Measurements from ENCODE around the gene SHC1. TPM values are rescaled to one million over a fixed set of nuclear protein-coding genes. Genes with fewer than 3 reads are reported as not detected.
"Not testable (repeated sequence)": the region's sequence is repeated elsewhere in the genome, so short reads cannot be mapped to it uniquely, and the experiment has no call there.

Gene SHC1
- total RNA-seq, 6 experiments from 2014 or later, result 44.6 to 108 (median 75.3) TPM

DNA sequence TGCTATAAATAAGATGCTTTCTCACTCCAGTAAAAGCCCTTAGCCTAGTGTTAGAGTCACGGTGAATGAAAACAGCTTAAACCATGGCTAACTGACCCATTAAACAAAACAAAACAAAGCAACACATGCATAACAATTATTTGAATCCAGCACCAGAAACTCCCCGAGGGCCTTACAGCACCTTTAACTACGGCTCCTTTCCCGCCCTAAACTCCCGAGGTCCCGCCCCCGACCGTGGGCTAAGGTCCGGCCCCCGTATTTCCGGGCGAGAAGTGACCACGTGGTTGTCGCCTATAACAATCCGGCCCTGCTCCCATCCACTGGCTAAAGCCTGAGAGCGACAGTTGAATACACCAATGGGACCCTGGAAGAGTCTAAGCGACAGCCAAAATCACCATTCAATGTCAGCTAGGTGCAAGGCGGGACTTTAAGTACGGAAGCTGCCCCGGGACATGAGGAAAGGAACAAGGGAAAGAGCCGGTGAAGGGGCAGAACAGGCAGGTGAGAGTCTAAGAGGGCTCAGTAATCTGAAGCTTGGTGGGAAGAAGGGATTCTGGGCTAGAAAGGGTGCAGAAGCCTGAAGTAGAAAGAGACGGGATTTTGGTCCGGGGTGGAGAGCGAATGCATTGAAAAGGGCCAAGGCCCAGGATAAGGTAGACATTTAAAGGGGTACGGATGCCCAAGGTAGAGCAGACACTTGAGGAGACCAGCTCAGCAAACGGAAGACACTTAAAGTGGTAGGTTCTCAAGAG is 12.5 kb upstream of the SHC1 start, which contains the start of gene FLAD1:
TSS of gene FLAD1 (plus strand) at position 448 of the 752 bp plus-strand sequence. CDS start 351 bp downstream, outside the sequence.
- Histone ChIP-seq H3K4me1 (peaks cover 0 to 26% (median 4%) of the 10 kb centered on the region in 4 donors), H3K36me3 (peaks cover 0 to 11% (median 2%) of the 10 kb centered on the region in 4 donors), H3K27me3 (no peaks in the 10 kb centered on the region), H3K9me3 (no peaks in the 10 kb centered on the region), H3K27ac (peak within 1 kb of the TSS; percentile 1 to 58 (median 35)), H3K4me3 (peak within 1 kb of the TSS; percentile 55 to 83 (median 75))
- ATAC-seq (peak; percentile 98 to 99 (median 98)), DNase-seq (peak; percentile 94 to 99 (median 96))
- no peak for TF ChIP-seq CTCF (IDR thresholded peaks at IDR 0.05)
- TF ChIP-seq POLR2A (IDR thresholded peaks at IDR 0.05), result peak; percentile 32
- WGBS (ENCODE audit: insufficient coverage, low coverage, low lambda C conversion rate, missing lambda C conversion rate), result 0% methylated on average over 26 of the region's 26 CpGs
- intact Hi-C loops (cut with DNase I), result loop anchor here in 1 of 2 donors (10.0 kb wide), 1 partner anchor 72 kb away; the partner anchor contains the start of gene ADAM15

DNA sequence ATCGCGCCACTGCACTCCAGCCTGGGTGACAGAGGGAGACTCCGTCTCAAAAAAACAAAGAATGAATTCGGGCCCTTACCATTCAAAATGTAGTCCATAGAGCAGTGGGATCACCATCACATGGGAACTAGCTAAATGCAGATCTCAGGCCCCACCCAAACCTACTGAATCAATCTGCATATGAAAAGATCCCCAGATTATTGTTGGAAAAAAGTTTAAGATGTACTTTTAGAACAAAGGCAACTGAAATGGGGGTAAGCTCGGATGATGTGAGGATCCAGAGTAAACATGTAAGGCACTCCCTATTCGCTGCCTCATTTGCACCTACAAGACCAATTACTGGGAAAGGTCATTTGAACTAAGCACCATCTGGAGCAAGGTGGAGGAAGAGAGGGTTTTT is 11.8 kb upstream of the SHC1 start:
- H3K36me3 ChIP-seq, result peaks cover 0 to 12% (median 4%) of the 10 kb centered on the region in 4 donors
- H3K27ac ChIP-seq, result no peak overlapping the region

DNA sequence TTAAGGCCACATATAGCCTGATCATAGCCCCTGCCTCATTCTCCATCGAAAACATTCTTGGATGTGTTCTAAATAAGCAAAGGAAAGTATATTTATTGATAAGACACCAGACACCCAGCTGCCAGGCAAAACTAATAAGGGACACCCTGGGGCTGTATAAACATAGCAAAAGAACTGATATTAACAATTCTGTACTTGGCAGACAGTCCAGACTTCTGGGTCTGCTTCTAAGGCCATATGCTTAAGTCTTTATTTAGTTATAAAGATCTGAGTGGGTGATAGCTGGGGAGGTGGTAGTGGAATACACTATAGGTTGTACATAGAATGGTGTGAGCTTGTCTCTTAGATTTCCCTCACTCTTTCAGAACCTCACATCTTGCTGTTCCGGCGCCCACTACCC is 7.8 kb upstream of the SHC1 start:
- intact Hi-C loops (cut with DNase I), result no loop called here
- no peak for TF ChIP-seq POLR2A (IDR thresholded peaks at IDR 0.05)
- no peak for TF ChIP-seq CTCF (IDR thresholded peaks at IDR 0.05)
- H3K4me1 ChIP-seq, result peaks cover 0 to 14% (median 0%) of the 10 kb centered on the region in 4 donors
- no peak overlapping the region for H3K27ac ChIP-seq
- ATAC-seq (no peak), DNase-seq (no peak)
- H3K9me3 ChIP-seq, result no peaks in the 10 kb centered on the region
- H3K4me3 ChIP-seq, result no peak overlapping the region
- 90% methylated on average over 3 of the region's 3 CpGs for WGBS (ENCODE audit: insufficient coverage, low coverage, low lambda C conversion rate, missing lambda C conversion rate)
- peaks cover 0 to 12% (median 4%) of the 10 kb centered on the region in 4 donors for H3K36me3 ChIP-seq
- no peaks in the 10 kb centered on the region for H3K27me3 ChIP-seq

More for the DNA sequence above, 11.8 kb upstream of the SHC1 start:
- Histone ChIP-seq H3K9me3 (no peaks in the 10 kb centered on the region), H3K27me3 (no peaks in the 10 kb centered on the region), H3K4me1 (peaks cover 0 to 20% (median 4%) of the 10 kb centered on the region in 4 donors), H3K4me3 (peak overlapping the region in 1 of 3 donors; percentile 55)
- ATAC-seq, result no peak
- 65% methylated on average over 5 of the region's 6 CpGs for WGBS (ENCODE audit: insufficient coverage, low coverage, low lambda C conversion rate, missing lambda C conversion rate)
- DNase-seq, result no peak
- TF ChIP-seq POLR2A (IDR thresholded peaks at IDR 0.05) (no peak), CTCF (IDR thresholded peaks at IDR 0.05) (no peak)
- intact Hi-C loops (cut with DNase I), result loop anchor here in 1 of 2 donors (10.0 kb wide), 1 partner anchor 72 kb away; the partner anchor contains the start of gene ADAM15

GRCh38 chr1:154977762-154978161 is 7.2 kb upstream of the SHC1 start:
- H3K4me3 ChIP-seq; H3K27me3 ChIP-seq; H3K9me3 ChIP-seq; ATAC-seq; intact Hi-C loops (cut with DNase I); DNase-seq; H3K27ac ChIP-seq: not testable (repeated sequence)
- H3K4me1 ChIP-seq, result peaks cover 0 to 17% (median 2%) of the 10 kb centered on the region in 4 donors
- peaks cover 0 to 12% (median 4%) of the 10 kb centered on the region in 4 donors for H3K36me3 ChIP-seq
- WGBS (ENCODE audit: insufficient coverage, low coverage, low lambda C conversion rate, missing lambda C conversion rate), result 56% methylated on average over 3 of the region's 3 CpGs

Measured in right lobe of liver (tissue), 6 donors.